Measurements from ENCODE around the gene PEPD.

PEPD gene

GRCh38 chr19:33510462-33511194, 11.0 kb downstream of the PEPD start:
- no peak for DNase-seq

- DNase-seq, result no peak
These were observed 11.8 kb downstream of the PEPD start for GRCh38 chr19:33509774-33510173.

GRCh38 chr19:33508941-33509614, 12.5 kb downstream of the PEPD start:
- DNase-seq, result no peak

GRCh38 chr19:33508431-33508830, 13.2 kb downstream of the PEPD start:
- no peak for DNase-seq

- no peak for DNase-seq
These were observed 13.6 kb downstream of the PEPD start for GRCh38 chr19:33508009-33508408.

GRCh38 chr19:33507021-33507956, 14.3 kb downstream of the PEPD start:
- no peak for DNase-seq

GRCh38 chr19:33506498-33506897, 15.1 kb downstream of the PEPD start:
- DNase-seq, result no peak

GRCh38 chr19:33505823-33506222, 15.8 kb downstream of the PEPD start:
- no peak for DNase-seq

GRCh38 chr19:33505148-33505547, 16.4 kb downstream of the PEPD start:
- no peak for DNase-seq

GRCh38 chr19:33504058-33504444, 17.5 kb downstream of the PEPD start:
- no peak for DNase-seq

- no peak for DNase-seq
These were observed 18.0 kb downstream of the PEPD start for GRCh38 chr19:33503433-33504057.

GRCh38 chr19:33503030-33503429, 18.6 kb downstream of the PEPD start:
- DNase-seq, result no peak

GRCh38 chr19:33502521-33502920, 19.1 kb downstream of the PEPD start:
- DNase-seq, result no peak

GRCh38 chr19:33501693-33502356, 19.8 kb downstream of the PEPD start:
- DNase-seq, result no peak

GRCh38 chr19:33500991-33501390, 20.6 kb downstream of the PEPD start:
- no peak for DNase-seq

- DNase-seq, result no peak
These were observed 21.0 kb downstream of the PEPD start for GRCh38 chr19:33500586-33500985.

- DNase-seq, result no peak
These were observed 21.7 kb downstream of the PEPD start for GRCh38 chr19:33499671-33500506.

GRCh38 chr19:33499248-33499647, 22.3 kb downstream of the PEPD start:
- DNase-seq, result no peak

- no peak for DNase-seq
These were observed 23.1 kb downstream of the PEPD start for GRCh38 chr19:33498391-33499000.

GRCh38 chr19:33497778-33498175, 23.8 kb downstream of the PEPD start:
- DNase-seq, result no peak

- DNase-seq, result no peak
These were observed 24.3 kb downstream of the PEPD start for GRCh38 chr19:33497131-33497777.
